ENCODE measurements around the gene RNF14. TPM values are rescaled to one million over a fixed set of nuclear protein-coding genes. Genes with fewer than 3 reads are reported as not detected.

Gene RNF14
- total RNA-seq, 1 experiment from 2014 or later = 29.7 TPM

GRCh38 chr5:141931694-141932093, 37.2 kb upstream of the RNF14 start:
- H3K9me2 ChIP-seq (ENCODE audit: insufficient read depth) = no peaks in the 10 kb centered on the region
- ChIA-PET CTCF (no interaction called here), POLR2A (ENCODE audit: unreplicated experiment) (no interaction called here)
- TF ChIP-seq, protein P1, sequence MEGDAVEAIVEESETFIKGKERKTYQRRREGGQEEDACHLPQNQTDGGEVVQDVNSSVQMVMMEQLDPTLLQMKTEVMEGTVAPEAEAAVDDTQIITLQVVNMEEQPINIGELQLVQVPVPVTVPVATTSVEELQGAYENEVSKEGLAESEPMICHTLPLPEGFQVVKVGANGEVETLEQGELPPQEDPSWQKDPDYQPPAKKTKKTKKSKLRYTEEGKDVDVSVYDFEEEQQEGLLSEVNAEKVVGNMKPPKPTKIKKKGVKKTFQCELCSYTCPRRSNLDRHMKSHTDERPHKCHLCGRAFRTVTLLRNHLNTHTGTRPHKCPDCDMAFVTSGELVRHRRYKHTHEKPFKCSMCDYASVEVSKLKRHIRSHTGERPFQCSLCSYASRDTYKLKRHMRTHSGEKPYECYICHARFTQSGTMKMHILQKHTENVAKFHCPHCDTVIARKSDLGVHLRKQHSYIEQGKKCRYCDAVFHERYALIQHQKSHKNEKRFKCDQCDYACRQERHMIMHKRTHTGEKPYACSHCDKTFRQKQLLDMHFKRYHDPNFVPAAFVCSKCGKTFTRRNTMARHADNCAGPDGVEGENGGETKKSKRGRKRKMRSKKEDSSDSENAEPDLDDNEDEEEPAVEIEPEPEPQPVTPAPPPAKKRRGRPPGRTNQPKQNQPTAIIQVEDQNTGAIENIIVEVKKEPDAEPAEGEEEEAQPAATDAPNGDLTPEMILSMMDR (conservative IDR thresholded peaks at IDR 0.05) = no peak
- TF ChIP-seq EZH2 (IDR thresholded peaks at IDR 0.05; ENCODE audit: low read depth) = no peak
- no peak for DNase-seq
- H3K27me3 ChIP-seq (ENCODE audit: insufficient read depth, low read depth) = no peaks in the 10 kb centered on the region
- H3K4me1 ChIP-seq (replicated peaks; ENCODE audit: insufficient read depth) = no peaks in the 10 kb centered on the region
- H3K4me2 ChIP-seq = no peak overlapping the region
- no TSS peak for BruUV-seq (replicated peaks)
- no peak overlapping the region for H2AFZ ChIP-seq
- H3K27ac ChIP-seq = no peak overlapping the region
- peaks cover 4% of the 10 kb centered on the region; the same call in 1 of the 2 replicates for H3F3A ChIP-seq (ENCODE audit: insufficient read depth, low read depth)
- peaks cover 46% of the 10 kb centered on the region for H3K36me3 ChIP-seq (ENCODE audit: low read depth)
- H3K4me3 ChIP-seq = no peak overlapping the region
- no peaks in the 10 kb centered on the region for H3K79me2 ChIP-seq (ENCODE audit: low read depth)
- no peaks in the 10 kb centered on the region for H3K9me3 ChIP-seq (ENCODE audit: insufficient read depth, low read depth)
- intact Hi-C loops (cut with micrococcal nuclease; ENCODE audit: unreplicated experiment) = no loop called here
- no peaks in the 10 kb centered on the region for H4K20me1 ChIP-seq (ENCODE audit: insufficient read depth)

DNA sequence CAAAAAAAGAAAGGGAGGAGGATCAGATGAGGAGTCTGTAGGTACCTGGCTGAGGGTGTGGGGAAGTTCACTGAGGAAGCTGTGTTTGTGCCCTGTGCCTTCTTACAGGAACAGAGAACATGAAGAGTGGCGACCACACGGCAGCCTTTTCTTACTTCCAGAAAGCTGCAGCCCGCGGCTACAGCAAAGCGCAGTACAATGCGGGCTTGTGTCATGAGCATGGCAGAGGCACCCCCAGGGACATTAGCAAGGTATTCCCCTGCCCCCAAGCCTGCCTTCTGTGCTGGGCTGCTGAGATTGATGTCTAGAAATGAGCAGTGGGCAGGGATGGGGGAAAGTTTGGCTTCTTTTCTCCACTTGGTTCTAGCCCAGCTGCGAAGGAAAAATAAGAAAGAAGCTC, 35.8 kb upstream of the RNF14 start:
- no peak overlapping the region for H3K4me2 ChIP-seq
- no peaks in the 10 kb centered on the region for H3K79me2 ChIP-seq (ENCODE audit: low read depth)
- H3K27ac ChIP-seq = no peak overlapping the region
- intact Hi-C loops (cut with micrococcal nuclease; ENCODE audit: unreplicated experiment) = no loop called here
- DNase-seq = no peak
- ChIA-PET CTCF (interaction anchor here (0.6 kb wide), 1 partner anchor 459 kb away, joined by 3 read pairs; no protein-coding TSS in a partner anchor), POLR2A (ENCODE audit: unreplicated experiment) (no interaction called here)
- no peaks in the 10 kb centered on the region for H3K9me3 ChIP-seq (ENCODE audit: insufficient read depth, low read depth)
- no peak overlapping the region for H3K4me3 ChIP-seq
- BruUV-seq (replicated peaks) = no TSS peak
- no peaks in the 10 kb centered on the region for H3K4me1 ChIP-seq (replicated peaks; ENCODE audit: insufficient read depth)
- no peak overlapping the region for H2AFZ ChIP-seq
- no peak for TF ChIP-seq EZH2 (IDR thresholded peaks at IDR 0.05; ENCODE audit: low read depth)
- TF ChIP-seq, protein P1 (conservative IDR thresholded peaks at IDR 0.05) = no peak
- peaks cover 3% of the 10 kb centered on the region; the same call in 1 of the 2 replicates for H3F3A ChIP-seq (ENCODE audit: insufficient read depth, low read depth)
- H4K20me1 ChIP-seq (ENCODE audit: insufficient read depth) = no peaks in the 10 kb centered on the region
- H3K27me3 ChIP-seq (ENCODE audit: insufficient read depth, low read depth) = no peaks in the 10 kb centered on the region
- H3K36me3 ChIP-seq (ENCODE audit: low read depth) = peaks cover 46% of the 10 kb centered on the region
- no peaks in the 10 kb centered on the region for H3K9me2 ChIP-seq (ENCODE audit: insufficient read depth)

DNA sequence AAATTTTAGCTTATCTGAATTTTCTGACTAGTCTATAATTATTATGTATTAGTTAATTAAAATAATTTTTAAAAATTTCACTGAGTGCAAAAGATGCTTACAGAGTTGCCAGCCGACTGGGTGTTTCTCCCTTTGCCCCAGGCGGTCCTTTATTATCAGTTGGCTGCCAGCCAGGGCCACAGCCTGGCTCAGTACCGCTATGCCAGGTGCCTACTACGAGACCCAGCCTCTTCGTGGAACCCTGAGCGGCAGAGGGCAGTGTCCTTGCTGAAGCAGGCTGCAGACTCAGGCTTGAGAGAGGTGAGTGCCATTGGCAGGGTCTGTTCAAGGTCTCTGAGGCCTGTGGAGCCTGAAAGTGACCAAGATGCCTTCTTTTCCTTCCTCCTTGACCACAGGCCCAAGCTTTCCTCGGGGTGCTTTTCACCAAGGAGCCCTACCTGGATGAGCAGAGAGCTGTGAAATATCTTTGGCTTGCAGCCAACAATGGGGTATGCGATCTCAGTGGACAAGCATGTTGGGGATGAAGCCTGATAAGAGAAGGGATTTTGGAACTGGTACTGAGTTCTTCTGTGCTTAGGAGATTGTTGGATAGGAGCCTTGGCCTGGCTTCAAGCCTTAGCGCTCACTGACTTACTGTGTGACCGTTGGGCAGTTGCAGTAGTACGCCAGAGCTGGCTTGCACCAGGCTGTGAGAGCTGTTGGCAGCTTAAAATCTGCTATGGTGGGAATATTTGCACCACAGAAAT, 34.6 kb upstream of the RNF14 start:
- no peak for TF ChIP-seq EZH2 (IDR thresholded peaks at IDR 0.05; ENCODE audit: low read depth)
- TF ChIP-seq, protein P1 (conservative IDR thresholded peaks at IDR 0.05) = no peak

More for the DNA sequence above, 34.6 kb upstream of the RNF14 start:
- peaks cover 36% of the 10 kb centered on the region for H3K36me3 ChIP-seq (ENCODE audit: low read depth)
- no peak overlapping the region for H2AFZ ChIP-seq
- intact Hi-C loops (cut with micrococcal nuclease; ENCODE audit: unreplicated experiment) = no loop called here
- no peaks in the 10 kb centered on the region for H4K20me1 ChIP-seq (ENCODE audit: insufficient read depth)
- H3K27ac ChIP-seq = no peak overlapping the region
- no peaks in the 10 kb centered on the region for H3K79me2 ChIP-seq (ENCODE audit: low read depth)
- no peak for DNase-seq
- H3K4me2 ChIP-seq = no peak overlapping the region
- no peaks in the 10 kb centered on the region for H3K27me3 ChIP-seq (ENCODE audit: insufficient read depth, low read depth)
- no TSS peak for BruUV-seq (replicated peaks)
- no peak overlapping the region for H3K4me3 ChIP-seq
- no peaks in the 10 kb centered on the region for H3K4me1 ChIP-seq (replicated peaks; ENCODE audit: insufficient read depth)
- peaks cover 3% of the 10 kb centered on the region; the same call in 1 of the 2 replicates for H3F3A ChIP-seq (ENCODE audit: insufficient read depth, low read depth)
- H3K9me2 ChIP-seq (ENCODE audit: insufficient read depth) = no peaks in the 10 kb centered on the region
- POLR2A ChIA-PET (ENCODE audit: unreplicated experiment) = no interaction called here
- H3K9me3 ChIP-seq (ENCODE audit: insufficient read depth, low read depth) = no peaks in the 10 kb centered on the region
- CTCF ChIA-PET = no interaction called here
